Testis (tissue), 3 donors: ENCODE measurements around the gene A2M. TPM values are rescaled to one million over a fixed set of nuclear protein-coding genes. Genes with fewer than 3 reads are reported as not detected.

Experiments used
- DNase-seq: peaks from one replicate; pipeline ENCODE4 v3.0.0-alpha.2; 2019
- H3K27ac ChIP-seq, 2 donors: fragments of 200-600 bp; sonication (generic); one replicate each; pipeline ENCODE4 v1.5.1; 2019
- H3K27me3 ChIP-seq: fragments of 200-600 bp; sonication (generic); one replicate; pipeline ENCODE4 v1.5.1; 2019
- H3K36me3 ChIP-seq: fragments of 200-600 bp; sonication (generic); one replicate; pipeline ENCODE4 v1.5.1; 2017; ENCODE audit warnings: low read depth; ENCODE audit errors: missing control alignments
- H3K4me1 ChIP-seq: fragments of 200-600 bp; sonication (generic); one replicate; pipeline ENCODE4 v1.5.1; 2019
- H3K4me3 ChIP-seq, 2 donors: fragments of 200-600 bp; sonication (generic); one replicate each; pipeline ENCODE4 v1.5.1; 2017 to 2019
- H3K9me3 ChIP-seq: fragments of 200-600 bp; sonication (generic); one replicate; pipeline ENCODE4 v1.5.1; 2017
- CTCF ChIP-seq, 3 experiments: fragments of 450-650 bp in 2 of 3; fragments of 200-600 bp in 1 of 3; sonication (generic) in 1 of 3; IDR thresholded peaks; one replicate each; pipeline ENCODE4 v1.5.1; 2016 to 2019; ENCODE audit warnings: antibody characterized with exemption in 3 of 3, mild to moderate bottlenecking in 2 of 3, moderate library complexity in 1 of 3
- POLR2A ChIP-seq: fragments of 450-650 bp; IDR thresholded peaks from one replicate; pipeline ENCODE4 v1.6.1; 2017; ENCODE audit warnings: antibody characterized with exemption, mild to moderate bottlenecking, moderate library complexity
- WGBS, 2 donors: methylation state at CpG; one replicate each; pipeline ENCODE4 v1.1.5; 2018; 5-methylcytosine and 5-hydroxymethylcytosine counted together
- intact Hi-C: fragments of 100-400 bp; cut with DNase I; formaldehyde crosslinking; loops from one replicate; pipeline ENCODE4 v1.15.1; 2023; ENCODE audit warnings: low total_unique reads
- polyA plus RNA-seq: library from polyadenylated mRNA; stranded (reverse); fragments of 350-450 nt; fragmentation: Illumina TruSeq; extraction: RNeasy Lipid Tissue Mini Kit (QIAGEN cat#74804); gene quantifications from one replicate; pipeline ENCODE4 v1.2.3, GENCODE V29; 2014; ENCODE audit warnings: low read depth, low replicate concordance; ENCODE audit not compliant: insufficient read depth
- total RNA-seq, 2 donors: library from RNA; depleted of rRNA; stranded (reverse); fragments of >200 nt; gene quantifications; one replicate each; pipeline ENCODE4 v1.2.3, GENCODE V29; 2016

The A2M gene
- total and polyA plus RNA-seq, 3 donors from 2014 or later = 64.2 to 200 (median 151) TPM

- 93% methylated on average over 7 of the region's 7 CpGs for WGBS, 2 donors
- intact Hi-C loops = no loop called here
These were observed 88.3 kb downstream of the A2M start for GRCh38 chr12:9027161-9028059.

DNA sequence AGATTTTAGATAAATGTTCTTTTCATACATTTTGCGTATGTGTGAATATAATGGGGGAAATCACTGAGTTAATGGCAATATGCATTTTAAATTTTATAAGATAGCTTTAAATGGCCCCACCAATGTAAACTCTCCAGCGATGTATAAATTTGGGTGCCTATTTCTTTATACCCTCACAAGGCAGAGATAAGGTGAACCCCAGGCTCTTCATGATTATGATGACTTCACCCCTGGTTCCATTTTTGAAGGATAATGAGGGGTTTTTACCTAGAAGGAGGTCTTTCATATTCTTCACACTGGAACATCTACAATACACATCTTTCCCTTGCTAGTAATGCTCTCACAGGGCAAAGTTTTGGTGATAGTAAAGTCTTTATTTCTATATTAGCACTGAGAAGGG is 91.2 kb downstream of the A2M start:
- H3K4me1 ChIP-seq = no peaks in the 10 kb centered on the region
- no peak overlapping the region for H3K27ac ChIP-seq
- H3K4me3 ChIP-seq = no peak overlapping the region
- TF ChIP-seq CTCF (IDR thresholded peaks at IDR 0.05) = no peak
- TF ChIP-seq POLR2A = no peak
- intact Hi-C loops = no loop called here
- WGBS, 2 donors = 90 to 93% methylated on average over 2 of the region's 2 CpGs
- no peaks in the 10 kb centered on the region for H3K9me3 ChIP-seq
- no peaks in the 10 kb centered on the region for H3K36me3 ChIP-seq
- no peak for DNase-seq
- no peaks in the 10 kb centered on the region for H3K27me3 ChIP-seq

More at GRCh38 chr12:9027161-9028059, 88.3 kb downstream of the A2M start:
- Histone ChIP-seq H3K4me3 (no peak overlapping the region), H3K27ac (no peak overlapping the region), H3K36me3 (no peaks in the 10 kb centered on the region), H3K27me3 (no peaks in the 10 kb centered on the region), H3K9me3 (no peaks in the 10 kb centered on the region), H3K4me1 (no peaks in the 10 kb centered on the region)
- DNase-seq = no peak
- TF ChIP-seq POLR2A (no peak), CTCF (IDR thresholded peaks at IDR 0.05) (no peak)

GRCh38 chr12:9022592-9022991 is 93.1 kb downstream of the A2M start:
- DNase-seq = no peak
- no peak for TF ChIP-seq CTCF (IDR thresholded peaks at IDR 0.05)
- no peak for TF ChIP-seq POLR2A
- no peaks in the 10 kb centered on the region for H3K27me3 ChIP-seq
- H3K4me3 ChIP-seq = no peak overlapping the region
- 86 to 91% methylated on average over 2 of the region's 2 CpGs for WGBS, 2 donors
- H3K9me3 ChIP-seq = no peaks in the 10 kb centered on the region
- intact Hi-C loops = no loop called here
- H3K27ac ChIP-seq = no peak overlapping the region
- no peaks in the 10 kb centered on the region for H3K36me3 ChIP-seq
- no peaks in the 10 kb centered on the region for H3K4me1 ChIP-seq

Other genes with a start within 250 kb of the A2M start
- gene PHC1, start 201.4 kb downstream of the A2M start, total RNA-seq = 100 to 1,000 TPM; 134 to 154 TPM
- 112 TPM for gene PHC1, start 201.4 kb downstream of the A2M start, polyA plus RNA-seq
- gene M6PR, start 166.3 kb downstream of the A2M start, total RNA-seq = 100 to 1,000 TPM; 166 to 172 TPM
- gene M6PR, start 166.3 kb downstream of the A2M start, polyA plus RNA-seq = 127 TPM
- 1 to 10 TPM; 3.5 to 4.6 TPM for gene KLRG1, start 126.4 kb downstream of the A2M start, total RNA-seq
- 2.4 TPM for gene KLRG1, start 126.4 kb downstream of the A2M start, polyA plus RNA-seq
- 1 to 10 TPM; 4.6 to 6.5 TPM for gene PZP, start 92.5 kb upstream of the A2M start, total RNA-seq
- gene PZP, start 92.5 kb upstream of the A2M start, polyA plus RNA-seq = 10.7 TPM